ENCODE measurements around the gene PSMA6.

- TF ChIP-seq POLR2A (IDR thresholded peaks at IDR 0.05; ENCODE audit: insufficient read depth in 1 of 2, low read depth in 2 of 2, low read length in 2 of 2) (no peak), UBTF (CRISPR knock-in tag; IDR thresholded peaks at IDR 0.05) (peak; percentile 67), LBX2 (CRISPR knock-in tag; IDR thresholded peaks at IDR 0.05; ENCODE audit: borderline replicate concordance) (no peak), THAP9 (CRISPR knock-in tag; IDR thresholded peaks at IDR 0.05; ENCODE audit: borderline replicate concordance) (no peak; the same call in 1 of the 2 replicates), CTCF (CRISPR knock-in tag; IDR thresholded peaks at IDR 0.05) (peak; percentile 11; the same call in 1 of the 2 replicates), NR1H2 (CRISPR knock-in tag; IDR thresholded peaks at IDR 0.05; ENCODE audit: borderline replicate concordance, low read depth) (no peak), ATF2 (CRISPR knock-in tag; IDR thresholded peaks at IDR 0.05) (peak; percentile 63; the same call in 1 of the 2 replicates), SKI (IDR thresholded peaks at IDR 0.05; ENCODE audit: partially characterized antibody) (peak; percentile 61), MIXL1 (CRISPR knock-in tag; IDR thresholded peaks at IDR 0.05) (peak; percentile 3; the same call in 1 of the 2 replicates), HMGXB3 (CRISPR knock-in tag; IDR thresholded peaks at IDR 0.05; ENCODE audit: borderline replicate concordance) (no peak), ZBTB43 (CRISPR knock-in tag; conservative IDR thresholded peaks at IDR 0.05) (no peak; the same call in 1 of the 2 replicates)
Observed at GRCh38 chr14:35331605-35332516, 39.7 kb downstream of the PSMA6 start.
